Measurements from ENCODE around the gene ANKS1B. TPM values are rescaled to one million over a fixed set of nuclear protein-coding genes. Genes with fewer than 3 reads are reported as not detected.

ANKS1B gene
- polyA plus RNA-seq, 6 donors from 2014 or later = not detected

- H3K27ac Mint-ChIP-seq = peak overlapping the region in 2 of 6 donors; percentile 14 to 86
- DNase-seq (no peak), ATAC-seq (ENCODE audit: low read depth in 2 of 2) (no peak)
- H3K9me3 Mint-ChIP-seq = no peaks in the 10 kb centered on the region
- H3K4me1 Mint-ChIP-seq = no peaks in the 10 kb centered on the region
- peaks cover 17 to 42% of the 10 kb centered on the region in 2 donors for H3K36me3 Mint-ChIP-seq
- peaks cover under 1 to 4% (median 1%) of the 10 kb centered on the region in 3 donors for H3K27me3 Mint-ChIP-seq
- H3K4me3 Mint-ChIP-seq = no peak overlapping the region
Measured at GRCh38 chr12:98735821-98736220, 1248.9 kb downstream of the ANKS1B start.

- DNase-seq (no peak), ATAC-seq (ENCODE audit: low read depth in 2 of 2) (no peak)
- Mint-ChIP-seq H3K27ac (no peak overlapping the region), H3K4me1 (no peaks in the 10 kb centered on the region), H3K4me3 (no peak overlapping the region), H3K9me3 (no peaks in the 10 kb centered on the region), H3K27me3 (no peaks in the 10 kb centered on the region), H3K36me3 (peaks cover 20 to 50% of the 10 kb centered on the region in 2 donors)
Measured at GRCh38 chr12:98733667-98734350, 1250.9 kb downstream of the ANKS1B start.

- no peaks in the 10 kb centered on the region for H3K9me3 Mint-ChIP-seq
- no peak overlapping the region for H3K4me3 Mint-ChIP-seq
- no peaks in the 10 kb centered on the region for H3K27me3 Mint-ChIP-seq
- DNase-seq = no peak
- H3K36me3 Mint-ChIP-seq = peaks cover 25 to 40% of the 10 kb centered on the region in 2 donors
- ATAC-seq (ENCODE audit: low read depth in 2 of 2) = no peak
- H3K27ac Mint-ChIP-seq = no peak overlapping the region
- no peaks in the 10 kb centered on the region for H3K4me1 Mint-ChIP-seq
Measured at GRCh38 chr12:98730412-98730811, 1254.3 kb downstream of the ANKS1B start.

- H3K27me3 Mint-ChIP-seq = no peaks in the 10 kb centered on the region
- peaks cover 0 to 3% (median 0%) of the 10 kb centered on the region in 3 donors for H3K4me1 Mint-ChIP-seq
- H3K27ac Mint-ChIP-seq = peak overlapping the region in 2 of 6 donors; percentile 29 to 39
- no peaks in the 10 kb centered on the region for H3K9me3 Mint-ChIP-seq
- DNase-seq = no peak
- no peak for ATAC-seq (ENCODE audit: low read depth in 2 of 2)
- H3K36me3 Mint-ChIP-seq = peaks cover 29 to 39% of the 10 kb centered on the region in 2 donors
- no peak overlapping the region for H3K4me3 Mint-ChIP-seq
Measured at GRCh38 chr12:98727196-98727595, 1257.5 kb downstream of the ANKS1B start.

DNA sequence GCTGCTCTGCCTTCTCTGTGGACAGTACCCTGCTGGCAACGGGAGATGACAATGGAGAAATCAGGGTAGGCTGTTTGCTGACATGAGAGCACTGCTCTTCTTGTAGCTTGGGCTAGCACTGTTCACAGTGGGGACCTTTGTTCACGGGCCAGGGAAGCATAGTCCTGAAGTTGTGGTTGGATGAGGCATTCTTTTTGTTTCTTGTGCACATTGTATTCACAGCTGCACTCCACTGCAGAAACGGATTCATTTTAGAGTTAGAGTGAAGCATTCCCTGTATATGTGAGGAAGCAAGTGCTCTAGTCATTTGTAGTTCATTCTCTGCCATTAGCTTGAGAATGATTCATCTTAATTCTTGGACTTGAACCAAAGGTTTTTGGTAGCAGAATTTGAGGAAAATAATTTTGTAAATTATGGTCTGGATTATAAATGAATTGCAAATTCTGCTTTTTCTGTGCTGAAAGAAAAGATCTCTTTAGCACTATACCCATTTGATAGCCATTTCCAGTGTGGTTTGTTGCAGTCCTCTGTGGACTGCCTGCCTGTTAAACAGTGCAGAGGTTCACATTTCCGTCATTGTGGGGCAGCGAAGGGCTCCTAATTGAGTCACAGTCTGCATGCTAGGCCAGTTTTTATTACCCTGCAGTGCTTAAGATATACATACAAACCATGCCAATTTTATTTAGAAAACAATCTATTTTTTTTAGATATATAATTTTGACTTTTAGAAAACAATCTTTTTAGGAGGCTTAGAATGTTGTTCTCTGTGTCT is 1259.1 kb downstream of the ANKS1B start:
- ATAC-seq (ENCODE audit: low read depth in 2 of 2) (no peak), DNase-seq (no peak)
- Mint-ChIP-seq H3K9me3 (no peaks in the 10 kb centered on the region), H3K4me3 (no peak overlapping the region), H3K4me1 (peaks cover 0 to 3% (median 2%) of the 10 kb centered on the region in 3 donors), H3K27me3 (no peaks in the 10 kb centered on the region), H3K36me3 (peaks cover 22 to 33% of the 10 kb centered on the region in 2 donors), H3K27ac (peak overlapping the region in 2 of 6 donors; percentile 9 to 44)

GRCh38 chr12:98724384-98725155 is 1260.2 kb downstream of the ANKS1B start:
- peaks cover 5 to 11% (median 9%) of the 10 kb centered on the region in 3 donors for H3K4me1 Mint-ChIP-seq
- H3K9me3 Mint-ChIP-seq = no peaks in the 10 kb centered on the region
- no peak overlapping the region for H3K4me3 Mint-ChIP-seq
- ATAC-seq (ENCODE audit: low read depth in 2 of 2) = no peak
- peaks cover 15 to 33% of the 10 kb centered on the region in 2 donors for H3K36me3 Mint-ChIP-seq
- DNase-seq = no peak
- peak overlapping the region in 2 of 6 donors; percentile 16 to 74 for H3K27ac Mint-ChIP-seq
- H3K27me3 Mint-ChIP-seq = no peaks in the 10 kb centered on the region

DNA sequence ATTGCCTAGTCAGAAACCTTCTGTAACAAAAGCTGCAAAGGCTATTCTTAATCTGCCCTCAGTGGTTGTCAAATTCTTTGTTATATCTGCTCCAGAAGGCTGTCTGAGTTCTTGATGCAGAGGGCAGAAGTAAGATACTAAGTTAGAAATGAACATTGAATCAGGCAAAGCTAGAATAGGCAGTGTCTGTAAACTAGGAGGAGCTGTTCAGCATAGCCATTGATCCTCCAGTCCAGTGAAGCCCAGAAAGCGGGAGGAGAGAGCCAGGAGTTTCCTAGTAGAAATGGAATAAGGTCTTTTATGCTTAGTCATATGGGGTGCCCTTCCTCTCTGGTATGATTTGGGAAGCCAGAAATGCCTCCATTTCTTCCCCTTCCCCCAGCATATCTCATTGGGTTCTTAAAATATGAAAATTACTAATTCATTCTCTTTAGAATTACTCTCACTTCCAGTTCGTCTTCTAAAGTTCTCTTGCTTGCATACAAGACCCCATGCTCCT is 1263.5 kb downstream of the ANKS1B start:
- no peaks in the 10 kb centered on the region for H3K27me3 Mint-ChIP-seq
- ATAC-seq (ENCODE audit: low read depth in 2 of 2) (no peak), DNase-seq (no peak)
- H3K4me3 Mint-ChIP-seq = no peak overlapping the region
- no peaks in the 10 kb centered on the region for H3K9me3 Mint-ChIP-seq
- peak overlapping the region in 3 of 6 donors; percentile 36 to 61 (median 55) for H3K27ac Mint-ChIP-seq
- peaks cover 31 to 41% of the 10 kb centered on the region in 2 donors for H3K36me3 Mint-ChIP-seq
- peaks cover 12 to 17% (median 15%) of the 10 kb centered on the region in 3 donors for H3K4me1 Mint-ChIP-seq

GRCh38 chr12:98719515-98720504 is 1264.9 kb downstream of the ANKS1B start:
- Mint-ChIP-seq H3K4me3 (no peak overlapping the region), H3K4me1 (peaks cover 12 to 17% (median 15%) of the 10 kb centered on the region in 3 donors), H3K9me3 (no peaks in the 10 kb centered on the region), H3K36me3 (peaks cover 35 to 40% of the 10 kb centered on the region in 2 donors), H3K27ac (peak overlapping the region in 3 of 6 donors; percentile 9 to 65 (median 47)), H3K27me3 (no peaks in the 10 kb centered on the region)
- ATAC-seq (ENCODE audit: low read depth in 2 of 2) (no peak), DNase-seq (no peak)

DNA sequence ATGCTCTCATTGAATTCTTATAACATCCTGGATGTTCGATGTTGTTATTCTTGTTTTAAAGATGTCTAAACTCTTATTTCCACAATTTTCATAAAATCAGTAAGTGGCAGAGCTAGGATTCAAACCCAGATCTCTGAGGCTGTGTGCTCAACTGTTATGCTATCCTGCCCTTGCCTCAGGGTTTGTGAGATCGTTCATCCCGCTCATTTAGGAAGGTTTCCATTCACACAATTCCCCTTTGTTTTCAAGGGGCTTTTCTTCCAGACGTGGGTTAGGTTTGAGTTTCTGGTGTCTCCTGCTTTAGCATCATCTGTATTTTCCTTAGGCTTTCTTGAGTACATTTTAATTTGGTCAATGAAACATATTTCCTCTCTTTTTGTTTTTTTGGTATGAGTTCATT is 1270.3 kb downstream of the ANKS1B start:
- Mint-ChIP-seq H3K9me3 (no peaks in the 10 kb centered on the region), H3K27me3 (no peaks in the 10 kb centered on the region), H3K27ac (peak overlapping the region in 2 of 6 donors; percentile 28 to 94), H3K36me3 (peaks cover 39 to 54% of the 10 kb centered on the region in 2 donors), H3K4me3 (no peak overlapping the region), H3K4me1 (peaks cover 5 to 9% (median 6%) of the 10 kb centered on the region in 3 donors)
- ATAC-seq (ENCODE audit: low read depth in 2 of 2) (no peak), DNase-seq (no peak)

- H3K4me1 Mint-ChIP-seq = peaks cover 0 to 4% (median 0%) of the 10 kb centered on the region in 3 donors
- no peaks in the 10 kb centered on the region for H3K9me3 Mint-ChIP-seq
- peak overlapping the region in 1 of 6 donors; percentile 40 for H3K27ac Mint-ChIP-seq
- DNase-seq = no peak
- no peaks in the 10 kb centered on the region for H3K27me3 Mint-ChIP-seq
- ATAC-seq (ENCODE audit: low read depth in 2 of 2) = no peak
- no peak overlapping the region for H3K4me3 Mint-ChIP-seq
- H3K36me3 Mint-ChIP-seq = peaks cover 29 to 44% of the 10 kb centered on the region in 2 donors
Measured at GRCh38 chr12:98709022-98709421, 1275.7 kb downstream of the ANKS1B start.

GRCh38 chr12:98701166-98701565 is 1283.6 kb downstream of the ANKS1B start:
- peaks cover 15 to 22% of the 10 kb centered on the region in 2 donors for H3K36me3 Mint-ChIP-seq

DNA sequence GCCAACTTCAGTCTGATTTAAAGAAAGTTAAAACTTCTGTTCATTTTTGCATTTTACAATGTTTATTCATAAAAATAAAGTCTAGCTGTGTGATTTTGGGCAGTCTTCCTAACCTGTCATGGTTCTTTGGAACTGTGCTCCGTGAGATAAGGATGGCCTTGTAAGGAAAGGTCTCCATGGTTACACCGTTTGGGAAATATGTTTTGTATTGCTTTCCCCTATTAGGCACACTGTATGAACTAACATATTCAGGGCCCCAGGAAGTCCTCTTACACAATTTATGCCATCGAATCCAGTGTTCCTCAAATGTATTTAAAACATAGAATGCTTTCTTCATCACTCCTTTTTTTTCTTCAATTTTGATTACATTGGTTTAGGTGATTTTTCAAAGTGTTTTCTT is 1285.2 kb downstream of the ANKS1B start:
- no peak for ATAC-seq (ENCODE audit: low read depth in 2 of 2)
- Mint-ChIP-seq H3K9me3 (no peaks in the 10 kb centered on the region), H3K36me3 (peaks cover 15 to 30% of the 10 kb centered on the region in 2 donors), H3K4me3 (no peak overlapping the region), H3K27ac (no peak overlapping the region), H3K27me3 (no peaks in the 10 kb centered on the region), H3K4me1 (peaks cover under 1 to 6% (median 4%) of the 10 kb centered on the region in 3 donors)
- DNase-seq = no peak

More at GRCh38 chr12:98701166-98701565, 1283.6 kb downstream of the ANKS1B start:
- H3K4me3 Mint-ChIP-seq = no peak overlapping the region
- peaks cover 0 to 6% (median 4%) of the 10 kb centered on the region in 3 donors for H3K4me1 Mint-ChIP-seq
- ATAC-seq (ENCODE audit: low read depth in 2 of 2) = no peak
- H3K27ac Mint-ChIP-seq = no peak overlapping the region
- H3K27me3 Mint-ChIP-seq = no peaks in the 10 kb centered on the region
- DNase-seq = no peak
- no peaks in the 10 kb centered on the region for H3K9me3 Mint-ChIP-seq

Data from naive B cell (primary cell).